ENCODE results near the gene KCTD11.

GRCh38 chr17:7317161-7317803 lies 34.7 kb upstream of the KCTD11 start:
- TF ChIP-seq HCFC1 (IDR thresholded peaks at IDR 0.05; ENCODE audit: low read depth, low read length) (no peak), PRDM4 (CRISPR knock-in tag; IDR thresholded peaks at IDR 0.05; ENCODE audit: borderline replicate concordance) (no peak), ZNF121 (CRISPR knock-in tag; IDR thresholded peaks at IDR 0.05) (no peak), ZNF337 (CRISPR knock-in tag; IDR thresholded peaks at IDR 0.05; ENCODE audit: borderline replicate concordance, low read depth) (no peak)
- TF ChIP-seq, protein P1, sequence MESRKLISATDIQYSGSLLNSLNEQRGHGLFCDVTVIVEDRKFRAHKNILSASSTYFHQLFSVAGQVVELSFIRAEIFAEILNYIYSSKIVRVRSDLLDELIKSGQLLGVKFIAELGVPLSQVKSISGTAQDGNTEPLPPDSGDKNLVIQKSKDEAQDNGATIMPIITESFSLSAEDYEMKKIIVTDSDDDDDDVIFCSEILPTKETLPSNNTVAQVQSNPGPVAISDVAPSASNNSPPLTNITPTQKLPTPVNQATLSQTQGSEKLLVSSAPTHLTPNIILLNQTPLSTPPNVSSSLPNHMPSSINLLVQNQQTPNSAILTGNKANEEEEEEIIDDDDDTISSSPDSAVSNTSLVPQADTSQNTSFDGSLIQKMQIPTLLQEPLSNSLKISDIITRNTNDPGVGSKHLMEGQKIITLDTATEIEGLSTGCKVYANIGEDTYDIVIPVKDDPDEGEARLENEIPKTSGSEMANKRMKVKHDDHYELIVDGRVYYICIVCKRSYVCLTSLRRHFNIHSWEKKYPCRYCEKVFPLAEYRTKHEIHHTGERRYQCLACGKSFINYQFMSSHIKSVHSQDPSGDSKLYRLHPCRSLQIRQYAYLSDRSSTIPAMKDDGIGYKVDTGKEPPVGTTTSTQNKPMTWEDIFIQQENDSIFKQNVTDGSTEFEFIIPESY (CRISPR knock-in tag; IDR thresholded peaks at IDR 0.05), result no peak
